K562 (cell line): ENCODE data around the gene PAX5. TPM values are rescaled to one million over a fixed set of nuclear protein-coding genes. Genes with fewer than 3 reads are reported as not detected.

Source experiments
- ATAC-seq: fragments of 200-7000 bp; cut with Tn5 transposase; 3 replicates; pipeline ENCODE4 v1.9.1; 2020; ENCODE audit warnings: moderate library complexity
- BruUV-seq: library from RNA; stranded (reverse); fragments of 400-500 nt; replicated peaks from 2 replicates; lab custom pipeline; 2021; lab: Mats Ljungman, UMichigan
- CTCF ChIA-PET: fragments of 300-600 bp; formaldehyde crosslinking; extraction: SDS; loops from one replicate; lab custom pipeline; 2021; ENCODE audit warnings: low intra/inter-chr PET ratio; lab: Yijun Ruan, JAX
- POLR2A ChIA-PET: fragments of 300-600, 350-650 bp; sonication (Branson Sonifier 250); formaldehyde crosslinking; extraction: SDS; loops from one replicate; lab custom pipeline; 2021; ENCODE audit warnings: antibody characterized with exemption, inconsistent platforms; lab: Yijun Ruan, JAX
- DNase-seq, 4 experiments: peaks; one replicate each; pipeline versions ENCODE4 v3.0.0 to v3.0.0-alpha.2; 2011 to 2018; ENCODE audit warnings: low spot score in 3 of 4, mixed read lengths in 3 of 4; ENCODE audit errors: extremely low read depth in 1 of 4
- FAIRE-seq: peaks from 2 replicates; lab custom pipeline; 2011; peaks lifted over from hg19 to GRCh38; lab: Jason Lieb, UNC
- H2AFZ ChIP-seq: 2 replicates; pipeline ENCODE4 v1.6.0; 2011; ENCODE audit warnings: low read depth, low read length, control low read depth, inconsistent platforms
- H3K27ac ChIP-seq: fragments of 200-600 bp; 3 replicates; pipeline ENCODE4 v1.8.0; 2011; ENCODE audit warnings: low read depth, mild to moderate bottlenecking, control low read depth, inconsistent platforms, low read length, moderate library complexity, mixed read lengths; ENCODE audit errors: extremely low read depth
- H3K27me3 ChIP-seq, 2 experiments: fragments of 300-600 bp in 1 of 2; 2 replicates in 1 of 2; 3 replicates in 1 of 2; pipeline versions ENCODE4 v1.6.0 to v1.8.0; 2011; ENCODE audit warnings: inconsistent platforms in 2 of 2, low read length in 2 of 2, mild to moderate bottlenecking in 1 of 2, mixed read lengths in 1 of 2, moderate library complexity in 1 of 2; ENCODE audit not compliant: control insufficient read depth in 2 of 2, insufficient read depth in 2 of 2
- H3K36me3 ChIP-seq: fragments of 300-600 bp; 3 replicates; pipeline ENCODE4 v1.8.0; 2011; ENCODE audit warnings: mild to moderate bottlenecking, low read length, inconsistent platforms; ENCODE audit not compliant: control insufficient read depth, insufficient read depth
- H3K4me1 ChIP-seq, 2 experiments: fragments of 200-600 bp in 1 of 2; replicated peaks in 1 of 2; 2 replicates in 1 of 2; 3 replicates in 1 of 2; pipeline versions ENCODE4 v1.5.1 to v1.8.0; 2011; ENCODE audit warnings: inconsistent platforms in 2 of 2, low read length in 2 of 2, mild to moderate bottlenecking in 1 of 2, mixed read lengths in 1 of 2, moderate library complexity in 1 of 2; ENCODE audit not compliant: control insufficient read depth in 2 of 2, insufficient read depth in 2 of 2
- H3K4me2 ChIP-seq: 2 replicates; pipeline ENCODE4 v1.6.1; 2011; ENCODE audit warnings: low read length, control low read depth, inconsistent platforms, mixed read lengths; ENCODE audit not compliant: insufficient read depth
- H3K4me3 ChIP-seq: fragments of 200-600 bp; sonication (generic), shearing (Covaris generic); 2 replicates; pipeline ENCODE4 v1.5.1; 2016; ENCODE audit warnings: control low read depth, inconsistent platforms
- H3K79me2 ChIP-seq: fragments of 200-600 bp; 3 replicates; pipeline ENCODE4 v1.8.0; 2011; ENCODE audit warnings: low read length, inconsistent platforms; ENCODE audit not compliant: control insufficient read depth, insufficient read depth
- H3K9ac ChIP-seq, 2 experiments: 2 replicates each; pipeline versions ENCODE4 v1.6.0 to v1.6.1; 2011; ENCODE audit warnings: low read depth in 2 of 2, low read length in 2 of 2, control low read depth in 1 of 2, inconsistent platforms in 1 of 2, mild to moderate bottlenecking in 1 of 2, mixed read lengths in 1 of 2; ENCODE audit not compliant: insufficient read depth in 1 of 2
- H3K9me1 ChIP-seq: one replicate; pipeline ENCODE4 v1.6.0; 2011; ENCODE audit warnings: inconsistent platforms, mild to moderate bottlenecking, low read length, moderate library complexity; ENCODE audit not compliant: control insufficient read depth, insufficient read depth
- H3K9me3 ChIP-seq: replicated peaks from 2 replicates; pipeline ENCODE4 v1.5.1; 2011; ENCODE audit warnings: low read depth, low read length, inconsistent platforms; ENCODE audit not compliant: control insufficient read depth, insufficient read depth
- H4K20me1 ChIP-seq: replicated peaks from 2 replicates; pipeline ENCODE4 v1.6.1; 2011; ENCODE audit warnings: low read length, inconsistent platforms, mixed read lengths; ENCODE audit not compliant: control insufficient read depth, insufficient read depth
- ARHGAP35 ChIP-seq: fragments of 450-650 bp; IDR thresholded peaks from 2 replicates; pipeline ENCODE4 v1.6.1; 2018; ENCODE audit not compliant: partially characterized antibody
- LEF1 ChIP-seq: fragments of 450-650 bp; IDR thresholded peaks from 2 replicates; pipeline ENCODE4 v1.6.1; 2016; ENCODE audit warnings: mild to moderate bottlenecking
- PCBP2 ChIP-seq: fragments of 200-400 bp; formaldehyde crosslinking; IDR thresholded peaks from 2 replicates; pipeline ENCODE4 v1.6.1; 2018; ENCODE audit warnings: low read length, low read depth, mild to moderate bottlenecking, moderate library complexity; ENCODE audit not compliant: poor library complexity, severe bottlenecking
- PTRF ChIP-seq: fragments of 450-650 bp; IDR thresholded peaks from 2 replicates; pipeline ENCODE4 v1.6.1; 2016; ENCODE audit warnings: mild to moderate bottlenecking, missing genetic modification characterization, missing compliant biosample characterization
- RNF219 ChIP-seq: fragments of 250-450 bp; sonication (Bioruptor Pico); IDR thresholded peaks from 2 replicates; pipeline ENCODE4 v1.5.0; 2022; ENCODE audit warnings: mild to moderate bottlenecking
- SOX6 ChIP-seq: fragments of 450-650 bp; IDR thresholded peaks from 2 replicates; pipeline ENCODE4 v1.6.1; 2014; ENCODE audit warnings: mild to moderate bottlenecking
- STAT6 ChIP-seq: sonication (generic); formaldehyde crosslinking; IDR thresholded peaks from 2 replicates; pipeline ENCODE4 v1.8.1; 2023; ENCODE audit warnings: mild to moderate bottlenecking, missing genetic modification reagents
- ZBTB34 ChIP-seq: fragments of 250-450 bp; sonication (Bioruptor Pico); IDR thresholded peaks from 2 replicates; pipeline ENCODE4 v1.8.0; 2021; ENCODE audit warnings: mild to moderate bottlenecking, moderate library complexity
- ZNF24 ChIP-seq: fragments of 450-650 bp; IDR thresholded peaks from 2 replicates; pipeline ENCODE4 v1.6.1; 2016
- WGBS: fragments of 100-300 bp; shearing (Covaris generic); methylation state at CpG from one replicate; pipeline ENCODE4 v1.1.6; 2016; ENCODE audit warnings: low coverage, mixed read lengths; ENCODE audit not compliant: insufficient coverage; ENCODE audit errors: missing lambda C conversion rate; 5-methylcytosine and 5-hydroxymethylcytosine counted together
- in situ Hi-C: fragments of 300-500 bp; cut with MboI; formaldehyde crosslinking; loops from 4 replicates; pipeline ENCODE4 v1.15.0; 2018; ENCODE audit warnings: inconsistent platforms, mixed read lengths
- intact Hi-C: fragments of 100-400 bp; cut with micrococcal nuclease; formaldehyde crosslinking; loops from 2 replicates; pipeline ENCODE4 v1.14.2; 2022
- polyA plus RNA-seq, 8 experiments: library from polyadenylated mRNA; depleted of rRNA in 4 of 8; stranded (reverse) in 5 of 8; unstranded in 3 of 8; fragments of >200 nt; fragmentation: Nextera tagmentation in 2 of 8; fragmentation: Illumina TruSeq in 1 of 8; extraction: Ambion mirVana in 2 of 8; extraction: Trizol in 1 of 8; gene quantifications; 2 replicates each; pipeline versions ENCODE4 v1.2.1 to v1.2.3, GENCODE V29; 2011 to 2014; ENCODE audit warnings: inconsistent platforms in 1 of 8, missing spikeins in 1 of 8
- total RNA-seq, 7 experiments: library from RNA; depleted of rRNA in 6 of 7; stranded (reverse); fragments of >200 nt in 6 of 7; fragmentation: Illumina TruSeq in 2 of 7; extraction: Trizol in 2 of 7; gene quantifications; 2 replicates each; pipeline versions ENCODE4 v1.2.1 to v1.2.3, GENCODE V29; 2011 to 2021; ENCODE audit warnings: low replicate concordance in 1 of 7

The PAX5 gene
- total and polyA plus RNA-seq, 9 of the 15 experiments (the other 6 are each of a cell fraction or from before 2014, with no cell fraction given), result 0.03 to 0.09 TPM; not detected in 7

GRCh38 chr9:36832164-36832795 is 201.8 kb downstream of the PAX5 start:
- in situ Hi-C loops, result no loop called here
- ChIA-PET CTCF (no interaction called here), POLR2A (no interaction called here)
- no peak overlapping the region for H3K27ac ChIP-seq
- no peak overlapping the region for H2AFZ ChIP-seq
- H3K36me3 ChIP-seq, result no peaks in the 10 kb centered on the region
- ATAC-seq (no peak), DNase-seq (no peak), FAIRE-seq (no peak)
- no TSS peak for BruUV-seq
- no peak overlapping the region for H3K4me2 ChIP-seq
- no peaks in the 10 kb centered on the region for H3K9me3 ChIP-seq
- peaks cover 0 to 20% of the 10 kb centered on the region in 2 experiments; a peak in 2 of 5 replicates for H3K27me3 ChIP-seq
- no peaks in the 10 kb centered on the region for H3K4me1 ChIP-seq
- WGBS, result 1% methylated on average over 14 of the region's 16 CpGs
- no peak overlapping the region for H3K9ac ChIP-seq
- no peak for TF ChIP-seq PCBP2
- no peak for TF ChIP-seq ZNF24
- no peak for TF ChIP-seq LEF1
- TF ChIP-seq STAT6 (CRISPR knock-in tag), result no peak
- TF ChIP-seq ZBTB34 (CRISPR knock-in tag), result no peak
- no peak for TF ChIP-seq RNF219 (CRISPR knock-in tag)
- TF ChIP-seq PTRF (tag), result no peak
- TF ChIP-seq ARHGAP35, result no peak
- no peak for TF ChIP-seq SOX6
- H4K20me1 ChIP-seq, result peaks cover 6% of the 10 kb centered on the region; the same call in 1 of the 2 replicates
- intact Hi-C loops, result no loop called here
- no peaks in the 10 kb centered on the region for H3K79me2 ChIP-seq
- no peak overlapping the region for H3K4me3 ChIP-seq
- H3K9me1 ChIP-seq, result no peaks in the 10 kb centered on the region
